Ovary (tissue), 3 donors: ENCODE data around the gene MYO6.

Experiments
- POLR2A ChIP-seq: fragments of 450-650 bp; IDR thresholded peaks from one replicate; pipeline ENCODE4 v1.6.1; 2017; ENCODE audit warnings: antibody characterized with exemption, mild to moderate bottlenecking, moderate library complexity
- TF ChIP-seq, protein P1 (sequence below), 3 donors: fragments of 450-650 bp in 2 of 3; fragments of 200-600 bp in 1 of 3; IDR thresholded peaks; one replicate each; pipeline versions ENCODE4 v1.5.1 to v1.8.0; 2016 to 2022; ENCODE audit warnings: antibody characterized with exemption in 3 of 3, mild to moderate bottlenecking in 1 of 3
- donor health status: DM: no; HTN: no; CAD: no.

DNA sequence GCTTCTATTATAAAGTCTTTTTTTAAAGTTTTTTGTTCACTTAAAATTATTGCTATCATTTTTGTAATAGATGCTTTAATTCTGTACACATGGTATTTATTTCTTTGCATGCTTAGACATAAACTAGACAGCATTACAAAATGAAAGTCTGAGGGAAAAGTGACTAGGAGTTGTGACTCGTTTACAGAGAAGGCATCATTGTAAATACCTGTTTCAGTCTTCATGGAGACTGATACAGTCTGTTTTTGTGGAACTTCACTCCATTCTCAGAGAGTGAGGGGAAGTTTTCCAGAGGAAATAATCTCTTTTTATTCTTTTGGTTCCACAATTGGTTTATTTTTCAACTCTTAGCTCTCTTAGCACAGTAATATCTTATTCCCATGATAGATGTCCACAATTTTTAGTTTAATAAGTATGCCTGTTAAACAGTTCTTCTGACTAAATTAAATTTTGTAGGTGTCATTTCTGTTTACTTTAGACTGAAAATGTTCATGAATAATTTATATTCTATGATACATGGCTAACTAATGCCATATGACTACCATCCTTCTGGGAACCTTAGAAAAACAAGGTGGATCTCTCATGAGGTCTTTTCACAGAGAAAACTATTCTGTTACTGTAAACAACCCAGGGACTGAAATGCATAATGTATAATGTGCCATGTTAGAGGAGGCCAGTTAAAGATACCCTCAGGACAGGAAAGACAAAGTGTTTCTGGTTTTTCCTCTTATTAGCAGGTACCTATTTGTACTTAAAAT, 69.2 kb downstream of the MYO6 start:
- TF ChIP-seq, protein P1, sequence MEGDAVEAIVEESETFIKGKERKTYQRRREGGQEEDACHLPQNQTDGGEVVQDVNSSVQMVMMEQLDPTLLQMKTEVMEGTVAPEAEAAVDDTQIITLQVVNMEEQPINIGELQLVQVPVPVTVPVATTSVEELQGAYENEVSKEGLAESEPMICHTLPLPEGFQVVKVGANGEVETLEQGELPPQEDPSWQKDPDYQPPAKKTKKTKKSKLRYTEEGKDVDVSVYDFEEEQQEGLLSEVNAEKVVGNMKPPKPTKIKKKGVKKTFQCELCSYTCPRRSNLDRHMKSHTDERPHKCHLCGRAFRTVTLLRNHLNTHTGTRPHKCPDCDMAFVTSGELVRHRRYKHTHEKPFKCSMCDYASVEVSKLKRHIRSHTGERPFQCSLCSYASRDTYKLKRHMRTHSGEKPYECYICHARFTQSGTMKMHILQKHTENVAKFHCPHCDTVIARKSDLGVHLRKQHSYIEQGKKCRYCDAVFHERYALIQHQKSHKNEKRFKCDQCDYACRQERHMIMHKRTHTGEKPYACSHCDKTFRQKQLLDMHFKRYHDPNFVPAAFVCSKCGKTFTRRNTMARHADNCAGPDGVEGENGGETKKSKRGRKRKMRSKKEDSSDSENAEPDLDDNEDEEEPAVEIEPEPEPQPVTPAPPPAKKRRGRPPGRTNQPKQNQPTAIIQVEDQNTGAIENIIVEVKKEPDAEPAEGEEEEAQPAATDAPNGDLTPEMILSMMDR (IDR thresholded peaks at IDR 0.05) = no peak
- no peak for TF ChIP-seq POLR2A
